Right kidney (tissue), 1 donor: ENCODE results near the gene PHF5A.
A peak's percentile ranks its signal among the peaks of the same experiment; 100 is the strongest.
"Not testable (repeated sequence)": the region's sequence is repeated elsewhere in the genome, so short reads cannot be mapped to it uniquely, and the experiment has no call there.

ENCODE experiments used
- DNase-seq: peaks from one replicate; pipeline ENCODE4 v3.0.0-alpha.2; 2016

PHF5A gene

DNA sequence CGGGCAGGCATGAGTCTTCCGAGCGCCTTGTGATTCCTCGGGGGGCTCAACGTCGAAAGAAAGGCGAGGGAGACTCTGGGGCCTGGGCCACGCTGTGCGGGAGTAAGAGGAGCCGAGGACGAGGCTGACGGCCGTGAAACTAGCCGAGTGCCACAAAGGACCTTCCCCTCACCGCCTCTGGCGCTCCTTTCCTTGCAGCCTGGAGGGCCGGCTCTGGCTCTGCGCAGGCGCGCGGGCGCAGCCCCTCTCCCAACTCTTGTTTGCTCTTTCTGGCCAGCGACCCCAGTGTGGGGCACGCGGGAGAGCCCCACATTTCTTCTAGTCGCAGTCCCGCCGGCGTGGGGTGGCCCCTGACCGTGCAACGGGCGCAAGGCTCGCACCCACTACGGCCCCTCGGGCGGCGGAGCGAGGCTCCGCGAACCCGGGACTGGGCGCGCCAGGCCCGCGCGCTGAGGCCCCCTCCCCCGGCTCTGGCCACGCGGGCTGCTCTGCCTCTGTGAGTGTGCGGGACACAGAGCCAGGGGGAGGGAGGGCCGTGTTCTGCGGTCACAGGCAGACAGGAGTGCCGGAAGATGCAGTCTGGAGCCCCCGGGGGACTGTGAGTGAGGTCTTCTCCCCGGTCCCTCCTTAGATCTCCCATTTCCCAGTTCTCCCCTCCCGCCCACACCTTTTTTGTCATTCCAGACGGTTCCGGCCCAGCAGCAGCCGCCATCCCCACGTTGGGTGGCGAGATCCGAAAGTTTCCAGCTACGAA is 20.9 kb downstream of the PHF5A start:
- peak; percentile 94 for DNase-seq

DNA sequence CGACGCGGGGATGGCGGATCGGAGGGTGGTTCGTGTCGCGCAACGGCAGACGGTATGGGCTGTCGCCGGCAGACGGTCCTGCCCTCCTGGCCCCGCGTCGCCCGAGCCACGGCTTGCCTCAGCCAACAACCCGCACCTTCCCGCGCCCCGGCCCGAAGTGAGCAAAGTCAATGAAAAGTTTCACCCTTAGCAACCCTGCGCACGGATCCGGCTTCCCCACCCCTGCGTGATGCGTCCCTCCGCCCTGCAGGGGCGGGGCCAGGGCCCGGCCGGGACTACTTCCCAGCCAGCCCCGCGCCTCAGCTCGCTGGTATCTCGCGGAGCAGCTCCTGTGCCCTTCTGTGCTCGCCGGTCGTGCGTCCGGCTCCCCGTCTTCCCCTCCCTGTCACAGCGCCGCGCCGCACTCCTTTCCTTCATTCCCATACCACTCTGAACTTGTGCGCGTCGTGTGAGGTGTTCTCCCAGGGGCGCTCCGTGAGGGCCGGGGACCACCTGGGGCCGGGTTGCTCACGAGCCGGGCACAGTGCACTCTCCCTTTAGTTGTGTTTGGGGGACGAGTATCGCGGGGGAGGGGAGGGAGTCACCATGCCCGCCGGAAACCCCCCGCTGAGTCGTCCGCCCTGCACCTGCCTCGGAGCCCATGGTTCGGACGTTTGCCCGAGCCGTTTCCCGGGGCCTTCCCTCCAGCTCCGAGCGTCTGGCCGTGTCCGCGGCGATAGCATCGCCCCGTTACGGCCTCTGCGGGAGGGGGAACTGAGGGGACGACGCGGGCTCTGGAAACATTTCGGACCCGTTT is 21.7 kb downstream of the PHF5A start, which contains the start of gene TOB2:
Gene TOB2, minus strand, starts transcription at position 163 of the 796 bp plus-strand sequence. CDS start 9,456 bp downstream, outside the sequence.
- peak; percentile 94 for DNase-seq

DNA sequence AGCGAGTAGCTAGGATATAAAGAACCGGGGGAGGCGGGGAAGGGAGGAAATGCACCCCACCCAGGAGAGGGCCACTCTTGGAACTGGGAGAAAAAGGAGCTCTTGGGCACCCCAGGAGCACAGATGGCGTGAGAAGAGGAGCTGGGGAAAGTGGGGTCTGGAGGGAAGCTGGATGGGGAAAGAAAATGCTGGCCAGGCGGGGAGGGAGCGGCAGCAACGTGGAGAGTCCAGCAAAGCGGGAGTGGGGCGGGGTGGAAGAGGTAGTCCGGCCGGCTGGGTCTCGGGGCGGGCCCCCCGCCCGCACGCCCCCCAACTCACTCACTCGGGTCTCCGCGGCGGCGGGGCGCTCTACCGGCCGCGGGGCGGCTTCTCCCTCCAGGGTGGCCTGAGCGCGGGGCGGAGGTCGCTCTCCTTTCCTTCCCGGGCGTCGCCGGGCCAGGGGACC is 22.4 kb downstream of the PHF5A start:
- DNase-seq, result no peak

DNA sequence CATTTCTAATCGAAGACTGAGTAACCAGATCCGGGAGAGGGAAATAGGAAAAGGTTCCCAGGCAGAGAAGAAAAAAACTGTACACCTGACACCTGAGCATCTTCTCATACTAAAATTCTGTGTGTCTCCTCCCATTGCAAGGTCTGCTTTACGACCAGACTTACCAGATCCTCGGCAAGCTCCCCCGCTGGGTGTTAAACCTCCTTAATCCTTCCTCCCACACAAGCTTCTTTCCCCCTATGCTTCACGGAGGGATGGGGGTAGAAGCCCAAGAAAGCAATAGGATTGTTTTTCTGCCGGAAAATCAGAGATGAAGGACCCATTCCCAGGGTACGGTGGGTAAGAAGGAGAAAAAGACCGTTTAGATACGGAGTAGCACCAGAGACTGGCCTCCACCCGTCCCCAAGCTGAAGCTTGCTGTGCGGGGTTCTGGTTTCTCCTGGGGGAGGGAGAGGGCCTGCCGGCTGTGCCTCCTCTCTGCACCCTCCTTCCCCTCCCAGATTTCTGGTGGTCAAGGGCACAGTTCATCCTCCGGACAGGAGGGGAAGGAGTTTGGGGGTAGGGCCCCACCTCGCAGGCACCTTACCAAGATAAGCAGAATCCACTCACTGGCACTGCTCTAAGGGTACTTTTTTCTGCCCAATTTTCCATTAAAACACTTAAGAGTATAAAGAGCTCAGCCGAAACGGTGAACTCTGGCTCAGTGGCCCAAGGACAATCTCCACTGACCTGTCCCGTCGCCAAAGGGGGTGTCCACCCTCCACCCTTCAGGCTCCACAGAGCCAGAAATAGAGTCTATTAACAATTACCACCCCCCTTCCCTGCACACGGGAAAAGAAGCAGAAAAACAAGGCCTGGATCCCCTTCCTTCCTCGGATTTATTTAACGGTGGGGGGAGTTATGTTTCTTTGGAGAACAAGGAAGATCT is 23.1 kb downstream of the PHF5A start:
- DNase-seq, result no peak

DNA sequence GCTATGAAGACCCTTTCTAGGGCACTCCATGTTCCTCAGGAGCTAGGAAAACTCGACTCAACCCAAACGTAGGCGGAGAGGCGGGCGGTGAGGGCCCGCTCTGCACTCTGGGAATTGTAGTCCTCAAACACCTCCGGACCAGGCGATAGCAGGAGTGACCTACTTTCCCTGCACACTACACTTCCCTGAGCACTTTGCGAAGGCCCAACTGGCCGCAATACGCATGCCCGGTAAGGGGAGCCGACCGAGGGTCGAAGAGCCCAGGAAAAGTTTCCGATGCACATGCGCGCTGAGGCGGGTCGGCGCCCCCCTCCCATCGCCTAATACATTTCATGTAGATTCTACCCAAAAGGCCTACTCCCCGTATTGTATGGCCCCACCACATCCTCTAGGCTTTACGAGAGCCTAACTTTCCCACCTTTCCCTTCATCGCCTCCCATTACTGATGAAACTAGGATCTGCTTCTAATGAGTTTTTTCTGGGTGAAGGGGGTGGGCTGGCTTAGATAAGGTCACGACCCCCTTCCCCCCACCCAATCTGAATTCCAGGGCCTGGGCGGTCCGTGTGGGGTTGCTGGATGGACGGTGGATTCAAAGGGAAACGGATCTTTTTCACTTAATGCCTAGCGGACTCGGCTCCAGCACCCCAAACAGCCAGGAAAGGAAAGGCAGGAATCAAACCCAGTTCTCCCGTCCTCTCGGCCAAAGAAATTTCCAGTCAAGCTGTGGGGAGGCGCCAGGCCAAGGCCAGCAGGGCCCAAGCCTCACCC is 23.9 kb downstream of the PHF5A start:
- DNase-seq, result peak; percentile 79

DNA sequence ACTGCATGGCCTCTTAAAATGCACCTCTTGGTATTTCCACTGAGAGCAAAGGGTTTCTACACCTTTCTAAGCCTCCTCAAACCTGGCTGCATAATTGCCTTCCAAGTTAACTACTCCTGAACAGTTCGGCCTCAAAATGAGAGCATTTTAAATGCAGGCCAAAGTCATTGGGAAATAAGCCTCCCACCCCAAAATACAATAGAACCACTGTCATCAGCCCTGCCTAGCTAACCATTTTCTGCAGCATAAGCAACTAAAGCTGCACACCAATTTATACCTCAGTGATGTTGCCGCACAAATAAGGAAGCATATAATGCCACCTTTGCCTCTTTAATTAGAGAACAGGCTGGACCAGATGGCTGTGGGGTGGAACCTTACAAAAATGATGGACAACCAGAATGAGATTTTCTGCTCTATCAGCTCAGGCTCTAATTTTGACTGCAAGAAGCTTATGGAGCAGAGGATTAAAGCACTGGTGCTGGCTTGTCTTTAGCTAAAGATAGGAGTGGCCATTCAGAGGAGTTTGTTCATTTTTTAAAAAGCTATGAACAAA is 26.2 kb downstream of the PHF5A start:
- DNase-seq, result no peak

DNA sequence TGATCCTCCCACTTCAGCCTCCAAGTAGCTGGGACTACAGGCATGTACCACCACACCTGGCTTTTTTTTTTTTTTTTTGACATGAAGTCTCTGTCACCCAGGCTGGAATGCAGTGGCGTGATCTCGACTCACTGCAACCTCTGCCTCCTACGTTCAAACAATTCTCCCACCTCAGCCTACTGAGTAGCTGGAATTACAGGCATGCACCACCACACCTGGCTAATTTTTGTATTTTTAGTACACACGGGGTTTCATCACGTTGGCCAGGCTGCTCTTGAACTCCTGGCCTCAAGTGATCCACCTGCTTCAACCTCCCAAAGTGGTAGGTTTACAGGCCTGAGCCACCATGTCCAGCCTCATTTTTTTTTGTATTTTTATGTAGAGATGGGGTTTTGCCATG is 28.0 kb downstream of the PHF5A start:
- not testable (repeated sequence) for DNase-seq

DNA sequence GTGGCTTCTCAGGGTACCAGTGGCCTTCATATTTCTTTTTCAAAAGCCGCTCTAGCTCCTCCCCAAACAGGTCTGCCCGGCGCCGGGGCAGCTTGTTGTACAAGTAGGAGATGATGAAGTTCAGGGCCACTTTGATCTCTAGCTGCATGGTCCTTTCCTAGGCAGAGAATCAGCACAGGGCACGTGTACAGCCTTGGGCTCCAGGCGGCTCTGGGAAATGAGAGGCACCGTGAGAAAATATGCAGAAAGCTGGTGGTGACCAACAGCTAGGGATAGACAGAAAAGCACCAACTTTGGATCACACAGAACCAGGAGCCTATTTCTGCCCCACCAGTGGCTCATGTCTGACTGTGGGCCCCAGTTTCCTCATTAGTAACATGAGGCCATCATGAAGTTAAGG is 31.3 kb downstream of the PHF5A start:
- no peak for DNase-seq

DNA sequence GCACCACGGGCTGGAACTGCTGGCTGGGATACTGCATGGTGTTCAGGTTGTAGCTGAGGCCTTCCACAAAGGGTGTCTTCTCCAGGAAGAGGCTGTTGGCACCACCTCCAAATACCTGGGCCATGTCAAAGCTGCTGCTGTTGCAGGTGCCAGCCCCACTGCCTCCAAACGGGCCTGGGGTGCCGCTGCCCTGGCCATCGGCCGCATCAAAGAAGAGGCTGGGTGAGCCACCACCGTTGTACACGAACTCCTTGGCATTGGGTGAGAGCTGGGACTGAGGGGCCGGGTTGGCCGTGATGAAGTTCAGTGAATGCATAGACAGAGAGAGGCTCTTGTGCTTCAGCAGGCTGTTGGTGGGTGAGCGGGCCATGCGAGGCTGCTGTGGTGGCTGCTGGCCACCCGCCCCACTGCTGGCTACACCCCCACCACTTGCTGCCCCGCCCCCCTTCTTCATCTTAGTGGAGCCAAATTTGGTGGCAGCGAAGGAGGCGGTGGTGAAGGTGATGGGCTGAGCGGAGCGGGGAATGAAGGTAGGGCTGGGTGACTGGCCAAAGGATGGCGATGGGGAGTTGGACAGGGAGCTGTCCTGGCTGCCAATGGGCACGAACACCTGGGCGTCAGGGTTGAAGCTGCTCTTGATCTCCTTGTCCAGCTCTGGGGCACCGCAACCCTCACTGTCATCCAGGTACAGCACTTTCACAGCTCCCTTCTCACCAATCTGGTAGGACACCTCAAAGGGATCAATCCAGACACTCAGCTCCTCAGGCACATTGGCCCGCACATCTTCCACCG is 32.0 kb downstream of the PHF5A start:
- no peak for DNase-seq

DNA sequence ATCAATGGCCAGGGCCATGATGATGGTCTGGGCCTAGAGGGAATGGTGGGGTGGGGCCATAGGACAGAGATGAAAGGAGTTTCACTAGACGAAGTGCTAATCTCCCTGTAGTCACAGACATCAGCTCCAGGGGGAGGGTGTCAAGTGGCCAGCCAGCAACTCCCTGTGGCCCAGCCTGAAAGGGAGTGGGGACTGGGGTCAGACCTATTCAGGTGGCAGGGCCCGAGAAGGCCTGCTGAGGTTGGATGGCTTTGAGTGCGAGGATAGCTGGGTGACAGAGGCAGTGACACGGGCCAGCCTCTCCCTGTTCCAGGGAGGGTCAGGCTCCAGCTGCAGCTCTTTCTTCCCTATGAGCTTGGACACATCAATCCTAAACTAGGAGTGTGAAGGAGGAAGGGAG is 32.9 kb downstream of the PHF5A start:
- no peak for DNase-seq

DNA sequence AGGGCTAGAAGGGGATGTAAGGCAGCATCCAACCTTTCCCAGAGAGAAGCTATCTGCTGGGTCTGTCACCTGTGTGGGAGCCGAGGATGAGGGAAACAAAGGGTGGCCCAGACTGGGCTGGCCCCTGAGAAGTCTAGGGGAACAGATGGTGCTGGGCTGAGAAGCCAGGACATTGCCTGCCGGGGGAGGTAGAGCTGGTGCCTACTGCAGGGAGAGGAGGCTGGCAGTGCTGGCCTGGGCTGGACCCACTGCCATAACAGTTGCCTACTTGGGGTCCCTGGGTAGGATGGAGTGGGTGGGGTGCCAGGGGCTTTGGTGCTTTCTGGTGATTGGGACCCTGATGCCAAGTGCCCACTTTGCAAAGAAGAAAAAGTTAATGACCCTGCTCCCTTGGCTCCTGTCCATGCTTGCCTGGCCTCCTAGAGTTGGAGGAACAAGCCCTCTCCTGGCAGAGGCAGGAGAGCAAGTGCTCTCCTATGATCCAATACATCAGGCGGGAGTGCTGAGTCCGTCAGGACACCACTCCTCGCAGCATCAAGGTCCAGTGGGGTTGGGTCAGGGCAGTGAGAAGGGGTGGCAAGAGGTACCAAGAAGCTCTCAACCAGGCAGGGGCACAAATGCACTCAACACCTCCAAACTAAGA is 34.0 kb downstream of the PHF5A start:
- not testable (repeated sequence) for DNase-seq

DNA sequence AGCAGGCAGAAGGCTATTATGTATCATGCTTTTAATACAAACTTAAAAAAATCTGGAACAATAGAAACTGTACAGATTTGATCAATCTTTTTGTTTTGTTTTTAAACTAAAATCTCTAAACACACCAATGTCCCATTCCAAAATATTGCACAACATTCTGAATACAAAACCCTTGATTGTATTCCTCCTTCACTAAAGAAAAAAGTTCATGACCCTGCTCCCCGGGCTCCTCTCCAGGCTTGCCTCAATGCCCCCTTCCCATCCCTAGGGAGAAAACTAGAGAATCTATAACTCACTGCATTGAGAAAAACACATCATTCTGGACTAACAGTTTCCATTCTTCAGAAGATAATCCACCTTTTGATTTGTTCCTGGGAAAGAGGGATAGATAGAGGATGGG is 35.0 kb downstream of the PHF5A start:
- DNase-seq, result not testable (repeated sequence)

DNA sequence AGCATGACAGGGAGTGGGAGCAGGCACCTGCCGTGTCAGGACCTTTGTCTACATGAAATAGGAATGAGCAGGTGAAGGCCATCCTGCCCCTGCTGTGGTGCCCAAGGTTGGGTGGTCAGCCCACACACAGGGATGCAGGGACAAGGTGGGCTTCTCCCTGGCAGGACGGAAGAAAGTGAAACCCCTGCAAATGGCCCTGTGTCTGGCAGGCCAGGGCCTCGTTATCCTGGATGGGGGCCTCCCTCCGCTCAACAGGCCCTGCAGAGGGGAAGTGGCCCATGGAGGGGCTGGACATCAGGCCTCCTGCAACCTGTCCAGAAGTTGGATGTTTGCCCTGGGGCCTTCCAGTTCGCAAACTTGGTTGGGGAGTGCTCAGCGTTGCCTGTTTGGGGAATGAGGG is 36.8 kb downstream of the PHF5A start:
- DNase-seq, result no peak

DNA sequence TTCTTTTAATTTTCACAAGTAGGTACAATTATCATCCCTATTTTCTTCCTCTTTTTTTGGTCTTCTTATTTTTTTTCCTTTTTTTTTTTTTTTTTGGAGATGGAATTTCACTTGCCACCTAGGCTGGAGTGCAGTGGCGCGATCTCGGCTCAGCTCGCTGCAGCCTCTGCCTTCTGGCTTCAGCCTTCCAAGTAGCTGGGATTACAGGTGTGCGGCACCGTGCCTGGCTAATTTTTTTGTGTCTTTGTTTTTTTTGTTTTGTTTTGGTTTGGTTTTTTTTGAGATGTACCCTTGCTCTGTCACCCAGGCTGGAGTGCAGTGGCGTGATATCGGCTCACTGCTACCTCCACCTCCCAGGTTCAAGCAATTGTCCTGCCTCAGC is 38.5 kb downstream of the PHF5A start:
- DNase-seq, result no peak

DNA sequence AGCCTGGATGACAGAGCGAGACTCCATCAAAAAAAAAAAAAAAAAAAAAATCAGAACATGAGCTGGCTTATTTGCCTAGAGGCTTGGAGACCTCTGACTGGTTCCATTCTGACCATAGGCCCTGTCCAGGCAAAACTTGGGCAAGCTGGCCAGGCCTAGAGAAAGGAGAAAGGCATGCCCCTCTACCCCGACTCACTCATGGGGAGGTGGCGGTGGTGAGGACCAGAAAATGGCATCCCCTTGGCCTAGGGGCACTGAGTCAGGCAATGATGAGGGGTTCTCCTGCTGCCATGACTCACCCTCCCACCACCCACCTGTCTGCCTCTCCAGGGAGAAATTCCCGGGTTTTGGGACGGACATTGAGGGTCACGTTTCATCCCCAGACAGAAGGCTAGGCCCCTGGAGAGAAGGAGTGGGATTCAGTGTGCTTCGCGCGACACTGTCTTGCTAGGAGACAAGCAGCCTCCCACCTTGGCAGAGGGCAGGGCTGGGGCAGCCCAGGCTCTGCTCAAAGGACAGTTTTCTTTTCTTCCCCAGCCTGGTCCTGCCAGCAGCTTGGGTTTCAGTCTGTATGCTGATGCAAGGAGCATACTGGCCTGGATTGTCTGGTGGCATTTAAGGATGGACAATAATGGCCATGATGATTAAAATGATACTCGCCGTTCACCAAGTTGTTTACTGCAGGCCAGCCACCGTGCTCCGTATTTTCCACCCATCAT is 39.1 kb downstream of the PHF5A start:
- DNase-seq, result no peak

DNA sequence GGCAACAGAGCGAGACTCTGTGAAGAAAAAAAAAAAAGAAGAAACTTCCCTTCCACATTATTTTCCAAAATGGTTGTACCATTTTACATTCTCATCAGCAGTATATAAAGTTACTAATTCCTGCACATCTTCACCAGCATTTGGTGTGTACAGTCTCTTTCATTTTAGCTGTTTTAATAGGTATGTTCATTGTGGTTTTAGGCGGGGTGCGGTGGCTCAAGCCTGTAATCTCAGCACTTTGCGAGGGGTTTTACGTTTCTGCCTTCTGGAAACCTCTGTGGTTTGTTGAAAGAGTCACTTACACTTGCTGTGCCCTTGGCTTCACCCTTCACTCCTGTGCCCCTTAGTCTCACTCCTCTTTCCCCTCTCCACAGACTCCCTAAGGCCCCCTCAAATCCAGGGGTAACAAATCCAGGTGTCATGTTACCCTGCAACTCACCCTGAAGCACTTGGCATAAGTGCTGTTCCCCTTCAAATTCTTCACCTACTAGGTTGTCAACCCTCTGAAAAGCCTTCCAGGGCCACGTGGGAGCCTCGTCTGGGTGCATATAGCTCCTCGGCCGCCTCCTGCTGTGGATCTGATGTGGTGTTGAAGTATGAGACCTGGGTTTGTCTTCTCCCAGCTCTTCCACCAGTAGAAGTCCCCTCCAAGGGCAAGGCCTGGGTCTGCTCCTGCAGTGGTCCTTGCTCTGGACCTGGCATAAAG is 42.7 kb downstream of the PHF5A start:
- no peak for DNase-seq

DNA sequence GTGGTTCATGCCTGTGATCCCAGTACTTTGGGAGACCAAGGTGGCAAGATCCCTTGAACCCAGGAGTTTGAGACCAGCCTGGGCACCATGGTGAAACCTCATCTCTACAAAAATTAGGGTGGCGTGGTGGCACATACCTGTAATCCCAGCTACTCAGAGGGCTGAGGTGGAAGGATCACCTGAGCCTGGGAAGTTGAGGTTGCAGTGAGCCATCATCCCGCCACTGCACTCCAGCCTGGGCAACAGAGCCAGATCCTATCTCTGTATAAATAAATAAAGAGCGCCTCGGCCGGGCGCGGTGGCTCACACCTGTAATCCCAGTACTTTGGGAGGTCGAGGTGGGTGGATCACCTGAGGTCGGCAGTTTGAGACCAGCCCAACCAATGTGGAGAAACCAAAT is 49.8 kb downstream of the PHF5A start:
- no peak for DNase-seq

DNA sequence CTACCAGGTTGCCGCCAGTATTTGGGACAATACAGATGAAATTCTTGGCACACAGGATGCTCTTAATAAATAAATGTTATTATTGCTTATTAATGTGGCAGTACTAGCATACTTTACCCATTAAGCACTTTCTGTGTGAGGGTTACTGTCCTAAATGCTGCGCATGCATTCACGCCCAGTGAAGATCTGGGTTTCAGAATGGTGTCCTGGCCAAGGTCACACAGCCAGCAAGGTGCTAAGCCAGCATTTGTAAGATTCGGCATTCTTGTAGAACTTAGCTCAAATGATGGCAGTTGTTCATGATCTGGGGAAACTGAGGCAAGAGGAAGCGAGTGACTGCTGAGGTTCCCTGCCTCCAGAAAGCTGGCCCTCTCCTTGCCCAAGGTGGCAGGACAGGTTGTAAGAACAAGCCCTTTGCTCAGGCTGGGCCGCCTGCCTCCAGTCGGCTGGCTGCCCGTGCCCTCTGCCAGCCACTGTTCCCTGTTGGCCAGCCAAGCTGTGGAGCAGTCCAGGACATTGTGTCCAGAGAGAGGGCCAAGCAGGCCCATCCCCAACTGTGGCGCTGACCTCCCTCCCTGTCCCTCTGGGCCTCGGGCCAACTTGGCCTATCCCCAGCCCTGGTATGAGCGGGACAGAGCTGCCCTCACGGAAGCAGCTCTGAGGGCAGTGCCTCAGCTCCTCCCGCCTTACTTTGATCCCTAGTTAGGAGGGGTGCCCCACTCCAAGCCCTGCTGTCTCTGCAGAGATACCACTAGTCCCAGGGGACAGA is 50.7 kb downstream of the PHF5A start:
- no peak for DNase-seq
